SK-N-SH (cell line): ENCODE results near the gene QSER1. TPM values are rescaled to one million over a fixed set of nuclear protein-coding genes. Genes with fewer than 3 reads are reported as not detected.

Source experiments
- CTCF ChIA-PET: fragments of 300-600, 350-600 bp; formaldehyde crosslinking; extraction: SDS; loops from one replicate; lab custom pipeline; 2021; lab: Yijun Ruan, JAX
- POLR2A ChIA-PET: fragments of 350-600 bp; sonication (Branson Sonifier 250); formaldehyde crosslinking; extraction: SDS; loops from one replicate; lab custom pipeline; 2020; ENCODE audit warnings: antibody characterized with exemption, inconsistent platforms; lab: Yijun Ruan, JAX
- DNase-seq: peaks from one replicate; pipeline ENCODE4 v3.0.0; 2012
- H2AFZ ChIP-seq: fragments of 200-600 bp; sonication (generic); 2 replicates; pipeline ENCODE4 v1.8.1; 2016; ENCODE audit warnings: antibody characterized with exemption, mild to moderate bottlenecking, low read depth
- H3F3A ChIP-seq: fragments of 200-600 bp; sonication (generic); replicated peaks from 2 replicates; pipeline ENCODE3; 2016; ENCODE audit warnings: antibody characterized with exemption, mild to moderate bottlenecking; ENCODE audit not compliant: insufficient read depth
- H3K27ac ChIP-seq, 2 experiments: fragments of 200-500 bp in 1 of 2; fragments of 200-600 bp in 1 of 2; sonication (Bioruptor generic) in 1 of 2; sonication (generic), shearing (Covaris generic) in 1 of 2; 2 replicates each; pipeline versions ENCODE4 v1.5.1 to v1.6.1; 2014 to 2016; ENCODE audit warnings: low read depth in 2 of 2, inconsistent platforms in 1 of 2, low read length in 1 of 2, mild to moderate bottlenecking in 1 of 2, mixed read lengths in 1 of 2
- H3K27me3 ChIP-seq: fragments of 200-600 bp; sonication (generic), shearing (Covaris generic); 2 replicates; pipeline ENCODE4 v1.6.1; 2016; ENCODE audit warnings: mixed run types; ENCODE audit not compliant: insufficient read depth
- H3K36me3 ChIP-seq, 2 experiments: fragments of 200-500 bp in 1 of 2; fragments of 200-600 bp in 1 of 2; sonication (Bioruptor generic) in 1 of 2; sonication (generic) in 1 of 2; replicated peaks in 1 of 2; 2 replicates each; pipeline versions ENCODE3 to v1.5.1; 2014 to 2016; ENCODE audit warnings: low read length in 1 of 2, mild to moderate bottlenecking in 1 of 2; ENCODE audit not compliant: insufficient read depth in 2 of 2, control insufficient read depth in 1 of 2
- H3K4me1 ChIP-seq, 2 experiments: fragments of 200-500 bp in 1 of 2; fragments of 200-600 bp in 1 of 2; sonication (Bioruptor generic) in 1 of 2; sonication (generic), shearing (Covaris generic) in 1 of 2; 2 replicates each; pipeline versions ENCODE4 v1.5.1 to v1.6.1; 2014 to 2016; ENCODE audit warnings: low read depth in 1 of 2, low read length in 1 of 2, mixed run types in 1 of 2; ENCODE audit not compliant: insufficient read depth in 2 of 2, control insufficient read depth in 1 of 2
- H3K4me2 ChIP-seq: fragments of 200-600 bp; sonication (generic), shearing (Covaris generic); 2 replicates; pipeline ENCODE4 v1.6.1; 2017; ENCODE audit warnings: mixed run types
- H3K4me3 ChIP-seq, 2 experiments: fragments of 200-500 bp in 1 of 2; fragments of 200-600 bp in 1 of 2; sonication (Bioruptor generic) in 1 of 2; sonication (generic), shearing (Covaris generic) in 1 of 2; 2 replicates each; pipeline versions ENCODE4 v1.5.1 to v1.8.1; 2014 to 2016; ENCODE audit warnings: low read depth in 2 of 2, inconsistent platforms in 1 of 2, low read length in 1 of 2, mild to moderate bottlenecking in 1 of 2, mixed read lengths in 1 of 2, moderate library complexity in 1 of 2
- H3K79me2 ChIP-seq: fragments of 200-600 bp; sonication (generic); 2 replicates; pipeline ENCODE4 v1.8.1; 2017; ENCODE audit warnings: mild to moderate bottlenecking; ENCODE audit not compliant: insufficient read depth
- H3K9ac ChIP-seq: fragments of 200-600 bp; sonication (generic); 2 replicates; pipeline ENCODE4 v1.6.1; 2017; ENCODE audit warnings: mixed run types
- H3K9me2 ChIP-seq: fragments of 200-600 bp; sonication (generic); 2 replicates; pipeline ENCODE4 v1.6.1; 2017; ENCODE audit warnings: mixed run types
- H3K9me3 ChIP-seq: fragments of 200-600 bp; sonication (generic); 2 replicates; pipeline ENCODE4 v1.6.1; 2017; ENCODE audit warnings: mixed run types, mild to moderate bottlenecking, moderate library complexity
- H4K20me1 ChIP-seq: fragments of 200-600 bp; sonication (generic); 2 replicates; pipeline ENCODE4 v1.6.1; 2017; ENCODE audit warnings: mild to moderate bottlenecking, mixed run types; ENCODE audit not compliant: insufficient read depth
- CHD2 ChIP-seq: fragments of 150-350 bp; IDR thresholded peaks from 2 replicates; pipeline ENCODE4 v1.6.1; 2018; ENCODE audit warnings: low read length; ENCODE audit not compliant: partially characterized antibody
- ELF1 ChIP-seq: IDR thresholded peaks from 2 replicates; pipeline ENCODE4 v1.4.0; 2012
- EP300 ChIP-seq, 2 experiments: IDR thresholded peaks; 2 replicates each; pipeline versions ENCODE4 v1.4.0 to v1.6.1; 2012; ENCODE audit warnings: borderline replicate concordance in 1 of 2, low read depth in 1 of 2, low read length in 1 of 2
- FOSL2 ChIP-seq: IDR thresholded peaks from 2 replicates; pipeline ENCODE4 v1.4.0; 2012; ENCODE audit warnings: low read depth, mild to moderate bottlenecking, moderate library complexity, borderline replicate concordance
- GABPA ChIP-seq: IDR thresholded peaks from 2 replicates; pipeline ENCODE4 v1.4.0; 2012; ENCODE audit warnings: low read depth, mild to moderate bottlenecking
- GATA2 ChIP-seq: sonication (generic); formaldehyde crosslinking; IDR thresholded peaks from 2 replicates; pipeline ENCODE4 v1.5.0; 2020; ENCODE audit warnings: mild to moderate bottlenecking, missing genetic modification reagents
- JUND ChIP-seq: IDR thresholded peaks from 2 replicates; pipeline ENCODE4 v1.4.0; 2012
- MEF2A ChIP-seq: IDR thresholded peaks from 2 replicates; pipeline ENCODE4 v1.4.0; 2012; ENCODE audit warnings: low read depth, borderline replicate concordance
- MXI1 ChIP-seq: IDR thresholded peaks from 2 replicates; pipeline ENCODE4 v1.6.1; 2012; ENCODE audit warnings: mild to moderate bottlenecking, low read depth, low read length, improper control_type of control experiment
- RAD21 ChIP-seq: IDR thresholded peaks from 2 replicates; pipeline ENCODE4 v1.6.1; 2012; ENCODE audit warnings: mild to moderate bottlenecking, low read length
- RCOR1 ChIP-seq: fragments of 150-350 bp; IDR thresholded peaks from 2 replicates; pipeline ENCODE4 v1.6.1; 2017; ENCODE audit warnings: antibody characterized with exemption, low read length
- SIN3A ChIP-seq: IDR thresholded peaks from 2 replicates; pipeline ENCODE4 v1.6.1; 2012; ENCODE audit warnings: low read depth, mild to moderate bottlenecking, low read length, moderate library complexity, borderline replicate concordance
- SMC3 ChIP-seq: IDR thresholded peaks from 2 replicates; pipeline ENCODE4 v1.6.1; 2012; ENCODE audit warnings: low read depth, low read length, improper control_type of control experiment
- TAF1 ChIP-seq: IDR thresholded peaks from 2 replicates; pipeline ENCODE4 v1.6.1; 2012; ENCODE audit warnings: low read depth, mild to moderate bottlenecking, low read length, moderate library complexity, borderline replicate concordance
- YY1 ChIP-seq: IDR thresholded peaks from 2 replicates; pipeline ENCODE4 v1.4.0; 2012; ENCODE audit warnings: low read depth, mild to moderate bottlenecking
- ZBTB33 ChIP-seq: IDR thresholded peaks from 2 replicates; pipeline ENCODE4 v1.4.0; 2012; ENCODE audit warnings: low read depth, borderline replicate concordance
- WGBS: methylation state at CpG from one replicate; pipeline ENCODE4 v1.1.6; 2017; ENCODE audit warnings: low lambda C conversion rate; 5-methylcytosine and 5-hydroxymethylcytosine counted together
- polyA plus RNA-seq, 3 experiments: library from polyadenylated mRNA; depleted of rRNA; stranded (reverse); fragments of >200 nt; gene quantifications; 2 replicates each; pipeline ENCODE4 v1.2.3, GENCODE V29; 2012
- TF ChIP-seq, protein P1 (sequence below): IDR thresholded peaks from 2 replicates; pipeline ENCODE4; 2012
- TF ChIP-seq, protein P2 (sequence below): IDR thresholded peaks from 2 replicates; pipeline ENCODE4 v1.4.0; 2012; ENCODE audit warnings: low read depth
- TF ChIP-seq, protein P3 (sequence below): fragments of 150-350 bp; IDR thresholded peaks from 2 replicates; pipeline ENCODE4 v1.6.1; 2017; ENCODE audit warnings: antibody characterized with exemption, low read length, low read depth, borderline replicate concordance

QSER1 gene
- polyA plus RNA-seq, 1 of the 3 experiments (the other 2 are of a cell fraction), result 4.2 TPM

DNA sequence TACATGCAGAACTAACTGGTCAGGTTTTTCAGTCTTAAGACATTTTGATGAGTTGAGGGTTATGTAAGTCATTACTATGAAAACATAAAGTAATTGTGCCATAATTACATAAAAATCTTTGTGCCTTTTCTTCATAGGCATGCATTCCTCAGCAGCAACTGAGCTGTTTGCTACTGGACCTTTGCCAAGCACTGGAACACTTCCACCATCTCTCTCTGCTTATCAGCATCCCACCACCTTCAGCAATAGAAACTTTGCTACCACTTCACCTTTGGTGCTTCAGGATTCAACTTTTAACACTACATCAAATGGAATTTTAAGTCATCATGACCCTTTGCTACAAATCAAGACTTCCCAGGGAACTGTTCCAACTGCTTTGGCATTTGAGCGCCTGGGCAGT, 39.0 kb downstream of the QSER1 start:
- ChIA-PET CTCF (no interaction called here), POLR2A (no interaction called here)
- H3K27ac ChIP-seq, result no peak overlapping the region
- H3K4me2 ChIP-seq, result no peak overlapping the region
- no peaks in the 10 kb centered on the region for H3K9me2 ChIP-seq
- H3K79me2 ChIP-seq, result peaks cover 52% of the 10 kb centered on the region; the same call in 1 of the 2 replicates
- H3K9ac ChIP-seq, result no peak overlapping the region
- no peak overlapping the region for H2AFZ ChIP-seq
- no peak for DNase-seq
- H3K27me3 ChIP-seq, result no peaks in the 10 kb centered on the region
- H3K4me1 ChIP-seq, result no peaks in the 10 kb centered on the region; a peak in 1 of 4 replicates
- H4K20me1 ChIP-seq, result peaks cover 7% of the 10 kb centered on the region; the same call in 1 of the 2 replicates
- no peaks in the 10 kb centered on the region for H3K9me3 ChIP-seq
- no peak overlapping the region for H3K4me3 ChIP-seq
- H3K36me3 ChIP-seq, result peaks cover 58 to 77% of the 10 kb centered on the region in 2 experiments
- WGBS, result 100% methylated on average over 1 of the region's 1 CpG
- peaks cover 3% of the 10 kb centered on the region for H3F3A ChIP-seq
- TF ChIP-seq TAF1, result no peak
- TF ChIP-seq ELF1, result no peak
- TF ChIP-seq GABPA, result no peak
- no peak for TF ChIP-seq MEF2A
- TF ChIP-seq CHD2, result no peak
- TF ChIP-seq, protein P1, sequence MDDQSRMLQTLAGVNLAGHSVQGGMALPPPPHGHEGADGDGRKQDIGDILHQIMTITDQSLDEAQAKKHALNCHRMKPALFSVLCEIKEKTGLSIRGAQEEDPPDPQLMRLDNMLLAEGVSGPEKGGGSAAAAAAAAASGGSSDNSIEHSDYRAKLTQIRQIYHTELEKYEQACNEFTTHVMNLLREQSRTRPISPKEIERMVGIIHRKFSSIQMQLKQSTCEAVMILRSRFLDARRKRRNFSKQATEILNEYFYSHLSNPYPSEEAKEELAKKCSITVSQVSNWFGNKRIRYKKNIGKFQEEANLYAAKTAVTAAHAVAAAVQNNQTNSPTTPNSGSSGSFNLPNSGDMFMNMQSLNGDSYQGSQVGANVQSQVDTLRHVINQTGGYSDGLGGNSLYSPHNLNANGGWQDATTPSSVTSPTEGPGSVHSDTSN, result no peak
- TF ChIP-seq RCOR1, result no peak
- no peak for TF ChIP-seq RAD21
- TF ChIP-seq, protein P2, sequence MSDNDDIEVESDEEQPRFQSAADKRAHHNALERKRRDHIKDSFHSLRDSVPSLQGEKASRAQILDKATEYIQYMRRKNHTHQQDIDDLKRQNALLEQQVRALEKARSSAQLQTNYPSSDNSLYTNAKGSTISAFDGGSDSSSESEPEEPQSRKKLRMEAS, result no peak
- TF ChIP-seq ZBTB33, result no peak
- TF ChIP-seq MXI1, result no peak
- TF ChIP-seq YY1, result no peak
- no peak for TF ChIP-seq FOSL2
- TF ChIP-seq, protein P3, sequence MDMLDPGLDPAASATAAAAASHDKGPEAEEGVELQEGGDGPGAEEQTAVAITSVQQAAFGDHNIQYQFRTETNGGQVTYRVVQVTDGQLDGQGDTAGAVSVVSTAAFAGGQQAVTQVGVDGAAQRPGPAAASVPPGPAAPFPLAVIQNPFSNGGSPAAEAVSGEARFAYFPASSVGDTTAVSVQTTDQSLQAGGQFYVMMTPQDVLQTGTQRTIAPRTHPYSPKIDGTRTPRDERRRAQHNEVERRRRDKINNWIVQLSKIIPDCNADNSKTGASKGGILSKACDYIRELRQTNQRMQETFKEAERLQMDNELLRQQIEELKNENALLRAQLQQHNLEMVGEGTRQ, result no peak
- no peak for TF ChIP-seq SIN3A
- TF ChIP-seq EP300 (IDR thresholded peaks at IDR 0.05; ENCODE audit: borderline replicate concordance in 1 of 2, low read depth in 1 of 2, low read length in 1 of 2), result no peak
- TF ChIP-seq JUND, result no peak
- TF ChIP-seq GATA2 (CRISPR knock-in tag), result no peak
- no peak for TF ChIP-seq SMC3
